ENCODE results near the gene LRRC58. TPM values are rescaled to one million over a fixed set of nuclear protein-coding genes. Genes with fewer than 3 reads are reported as not detected.

The LRRC58 gene
- total RNA-seq, 1 donor from 2014 or later = 21.3 TPM

DNA sequence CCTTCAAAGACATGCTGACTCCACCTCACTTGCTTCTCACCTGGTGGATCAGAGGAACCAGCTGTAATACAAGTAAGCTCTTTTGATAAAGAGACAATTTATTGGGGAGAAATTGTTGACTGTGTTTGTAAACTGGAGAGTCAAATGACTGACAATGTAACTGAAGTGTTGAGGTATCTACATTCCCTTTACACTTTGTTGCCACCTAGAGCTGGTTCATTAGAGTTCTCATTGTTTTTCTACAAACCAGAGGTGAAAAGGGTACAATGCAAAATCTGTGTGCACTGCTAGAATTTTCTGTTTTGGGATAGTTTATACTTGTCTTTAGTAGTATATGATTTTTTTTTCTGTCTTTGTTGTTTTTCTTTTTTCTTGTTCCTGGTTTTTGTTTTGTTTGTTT lies 8.7 kb upstream of the LRRC58 start:
- no peak for DNase-seq (ENCODE audit: low spot score)
- Mint-ChIP-seq H3K36me3 (ENCODE audit: low read depth) (no peaks in the 10 kb centered on the region), H3K9me3 (no peaks in the 10 kb centered on the region), H3K27me3 (ENCODE audit: low read depth) (peaks cover 57% of the 10 kb centered on the region), H3K4me3 (ENCODE audit: low read depth) (no peak overlapping the region), H3K27ac (no peak overlapping the region), H3K4me1 (ENCODE audit: low read depth) (no peaks in the 10 kb centered on the region)
- intact Hi-C loops (cut with micrococcal nuclease) = loop anchor here (2.0 kb wide), 1 partner anchor 113 kb away; no protein-coding TSS in a partner anchor

GRCh38 chr3:120355486-120355885 lies 6.3 kb upstream of the LRRC58 start:
- Mint-ChIP-seq H3K9me3 (no peaks in the 10 kb centered on the region), H3K4me3 (ENCODE audit: low read depth) (no peak overlapping the region), H3K36me3 (ENCODE audit: low read depth) (no peaks in the 10 kb centered on the region), H3K27ac (no peak overlapping the region), H3K4me1 (ENCODE audit: low read depth) (no peaks in the 10 kb centered on the region), H3K27me3 (ENCODE audit: low read depth) (peaks cover 55% of the 10 kb centered on the region)
- DNase-seq (ENCODE audit: low spot score) = no peak
- intact Hi-C loops (cut with micrococcal nuclease) = no loop called here

DNA sequence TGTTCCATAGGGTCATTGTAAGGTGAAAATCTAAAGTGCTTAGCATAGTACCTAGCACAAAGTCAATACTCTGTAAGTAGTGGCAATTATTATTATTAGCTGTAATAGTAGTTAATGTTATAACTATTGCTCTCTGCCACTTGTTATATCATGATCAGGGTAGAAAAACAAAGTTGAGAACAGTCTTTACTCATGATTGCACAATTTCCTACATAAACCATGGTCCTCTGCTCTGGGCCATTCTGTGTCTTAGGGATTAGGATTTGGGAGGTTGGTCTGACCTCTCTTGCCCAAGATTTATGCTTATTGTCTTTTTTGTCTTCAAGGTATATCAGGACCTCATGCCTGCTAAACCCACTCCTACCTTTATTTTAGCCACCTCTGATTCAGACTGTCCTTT lies 4.3 kb upstream of the LRRC58 start:
- Mint-ChIP-seq H3K9me3 (no peaks in the 10 kb centered on the region), H3K27ac (no peak overlapping the region), H3K36me3 (ENCODE audit: low read depth) (no peaks in the 10 kb centered on the region), H3K4me1 (ENCODE audit: low read depth) (peaks cover 5% of the 10 kb centered on the region), H3K4me3 (ENCODE audit: low read depth) (no peak overlapping the region), H3K27me3 (ENCODE audit: low read depth) (peaks cover 59% of the 10 kb centered on the region)
- intact Hi-C loops (cut with micrococcal nuclease) = no loop called here
- DNase-seq (ENCODE audit: low spot score) = no peak

DNA sequence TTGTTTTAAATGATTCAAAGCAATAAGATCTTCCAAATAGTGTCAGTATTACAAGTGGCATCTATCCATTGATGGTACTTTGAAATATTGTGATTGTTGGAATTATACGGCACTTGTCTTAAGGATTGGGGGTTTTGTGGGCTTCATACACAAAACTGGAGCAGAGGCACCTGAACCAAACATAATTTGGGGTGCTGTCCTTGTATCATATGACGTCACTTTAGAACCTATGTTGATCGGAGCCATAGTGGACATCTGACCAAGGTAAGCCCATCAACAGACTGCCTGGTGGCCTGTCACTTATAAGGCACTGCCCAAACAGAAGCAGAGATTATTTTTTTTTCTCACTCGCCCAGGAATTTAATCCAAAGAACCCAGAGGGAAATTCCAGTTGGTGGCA lies 2.9 kb upstream of the LRRC58 start:
- intact Hi-C loops (cut with micrococcal nuclease) = no loop called here
- Mint-ChIP-seq H3K9me3 (no peaks in the 10 kb centered on the region), H3K4me1 (ENCODE audit: low read depth) (peaks cover 13% of the 10 kb centered on the region), H3K36me3 (ENCODE audit: low read depth) (peaks cover 8% of the 10 kb centered on the region), H3K27ac (no peak overlapping the region), H3K4me3 (ENCODE audit: low read depth) (no peak overlapping the region), H3K27me3 (ENCODE audit: low read depth) (peaks cover 53% of the 10 kb centered on the region)
- no peak for DNase-seq (ENCODE audit: low spot score)

DNA sequence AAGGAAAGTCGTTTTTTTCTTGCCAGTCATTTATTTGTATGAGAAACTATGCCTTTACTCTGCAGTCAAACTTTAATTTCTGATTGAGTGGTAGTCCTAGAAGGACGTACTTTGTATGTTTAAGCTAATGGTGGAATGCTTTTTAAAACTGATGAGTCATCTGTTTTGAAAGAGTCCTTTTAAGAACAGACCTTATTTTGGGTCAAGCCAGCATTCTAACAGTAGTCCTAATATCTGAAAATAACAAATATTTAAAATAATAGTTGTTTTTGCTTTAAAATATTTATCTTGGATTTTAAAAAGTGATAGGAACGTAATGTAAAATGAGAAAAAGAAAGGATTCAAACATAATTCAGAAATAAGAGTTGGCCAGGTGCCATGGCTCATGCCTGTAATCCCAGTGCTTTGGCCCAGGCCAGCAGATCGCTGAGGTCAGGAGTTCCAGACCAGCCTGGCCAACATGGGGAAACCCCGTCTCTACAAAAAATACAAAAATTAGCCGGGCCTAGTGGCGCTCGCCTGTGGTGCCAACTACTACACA lies 1.3 kb upstream of the LRRC58 start:
- DNase-seq (ENCODE audit: low spot score) = no peak
- Mint-ChIP-seq H3K36me3 (ENCODE audit: low read depth) (peaks cover 23% of the 10 kb centered on the region), H3K9me3 (no peaks in the 10 kb centered on the region), H3K27ac (no peak overlapping the region), H3K27me3 (ENCODE audit: low read depth) (peaks cover 37% of the 10 kb centered on the region), H3K4me3 (ENCODE audit: low read depth) (peak overlapping the region; percentile 83), H3K4me1 (ENCODE audit: low read depth) (peaks cover 23% of the 10 kb centered on the region)
- intact Hi-C loops (cut with micrococcal nuclease) = no loop called here

DNA sequence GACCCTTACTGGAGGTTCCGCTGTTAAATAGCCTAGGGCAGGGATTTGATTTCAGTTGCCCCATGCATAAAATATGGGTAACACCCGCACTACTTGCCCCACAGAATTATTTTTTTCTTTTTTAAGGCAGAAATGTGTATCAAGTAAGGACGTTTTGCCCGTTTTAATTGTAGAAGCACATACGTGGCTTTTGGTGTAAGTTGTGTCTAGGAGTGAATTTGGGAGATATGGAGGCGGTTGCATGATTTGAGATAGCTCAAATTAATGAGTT lies 636 bp upstream of the LRRC58 start:
- DNase-seq (ENCODE audit: low spot score) = no peak
- Mint-ChIP-seq H3K4me1 (ENCODE audit: low read depth) (peaks cover 30% of the 10 kb centered on the region), H3K27me3 (ENCODE audit: low read depth) (peaks cover 31% of the 10 kb centered on the region), H3K27ac (peak overlapping the region; percentile 67), H3K9me3 (no peaks in the 10 kb centered on the region), H3K36me3 (ENCODE audit: low read depth) (peaks cover 27% of the 10 kb centered on the region), H3K4me3 (ENCODE audit: low read depth) (peak overlapping the region; percentile 83)
- intact Hi-C loops (cut with micrococcal nuclease) = loop anchor here (1.0 to 5.0 kb wide), 5 partner anchors 67 to 457 kb away; no protein-coding TSS in a partner anchor

GRCh38 chr3:120348065-120348990 lies 826 bp downstream of the LRRC58 start:
- Mint-ChIP-seq H3K36me3 (ENCODE audit: low read depth) (peaks cover 39% of the 10 kb centered on the region), H3K27ac (peak overlapping the region; percentile 70), H3K9me3 (no peaks in the 10 kb centered on the region), H3K4me3 (ENCODE audit: low read depth) (peak overlapping the region; percentile 83), H3K4me1 (ENCODE audit: low read depth) (peaks cover 43% of the 10 kb centered on the region), H3K27me3 (ENCODE audit: low read depth) (peaks cover 17% of the 10 kb centered on the region)
- peak; percentile 63 for DNase-seq (ENCODE audit: low spot score)
- intact Hi-C loops (cut with micrococcal nuclease) = loop anchor here (2.0 to 5.0 kb wide), 4 partner anchors 68 to 456 kb away; no protein-coding TSS in a partner anchor

- DNase-seq (ENCODE audit: low spot score) = no peak
- Mint-ChIP-seq H3K27ac (peak overlapping the region; percentile 75), H3K4me3 (ENCODE audit: low read depth) (peak overlapping the region; percentile 31), H3K27me3 (ENCODE audit: low read depth) (no peaks in the 10 kb centered on the region), H3K4me1 (ENCODE audit: low read depth) (peaks cover 42% of the 10 kb centered on the region), H3K9me3 (peaks cover 23% of the 10 kb centered on the region), H3K36me3 (ENCODE audit: low read depth) (peaks cover 71% of the 10 kb centered on the region)
- intact Hi-C loops (cut with micrococcal nuclease) = no loop called here
Measured at GRCh38 chr3:120344349-120344748, 4.8 kb downstream of the LRRC58 start.

- no peak for DNase-seq (ENCODE audit: low spot score)
- Mint-ChIP-seq H3K36me3 (ENCODE audit: low read depth) (peaks cover 78% of the 10 kb centered on the region), H3K4me1 (ENCODE audit: low read depth) (peaks cover 42% of the 10 kb centered on the region), H3K27ac (no peak overlapping the region), H3K4me3 (ENCODE audit: low read depth) (no peak overlapping the region), H3K9me3 (peaks cover 35% of the 10 kb centered on the region), H3K27me3 (ENCODE audit: low read depth) (no peaks in the 10 kb centered on the region)
- intact Hi-C loops (cut with micrococcal nuclease) = no loop called here
Measured at GRCh38 chr3:120341658-120342346, 7.4 kb downstream of the LRRC58 start.

DNA sequence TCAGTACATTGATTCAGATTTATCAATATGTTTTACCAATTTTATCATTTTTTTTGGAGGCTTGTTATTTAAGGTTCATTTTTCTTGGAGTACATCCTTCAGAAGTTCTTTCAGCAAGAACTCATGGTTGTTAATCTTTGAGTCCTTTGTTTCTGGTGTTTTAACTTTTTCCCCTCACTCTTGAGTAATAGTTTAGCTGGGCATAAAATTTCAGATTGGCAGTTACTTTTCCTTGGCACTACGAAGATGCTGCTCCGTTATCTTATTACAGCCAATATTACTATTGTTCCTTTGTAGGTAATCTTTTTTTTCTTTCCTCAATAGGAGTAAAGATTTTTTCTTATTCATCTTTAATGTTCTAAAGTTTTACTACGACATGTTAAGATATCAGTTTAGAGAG lies 9.8 kb downstream of the LRRC58 start:
- DNase-seq (ENCODE audit: low spot score) = no peak
- Mint-ChIP-seq H3K27me3 (ENCODE audit: low read depth) (no peaks in the 10 kb centered on the region), H3K36me3 (ENCODE audit: low read depth) (peaks cover 71% of the 10 kb centered on the region), H3K4me3 (ENCODE audit: low read depth) (no peak overlapping the region), H3K27ac (no peak overlapping the region), H3K9me3 (peaks cover 35% of the 10 kb centered on the region), H3K4me1 (ENCODE audit: low read depth) (peaks cover 26% of the 10 kb centered on the region)
- intact Hi-C loops (cut with micrococcal nuclease) = no loop called here

- Mint-ChIP-seq H3K36me3 (ENCODE audit: low read depth) (peaks cover 70% of the 10 kb centered on the region), H3K9me3 (peaks cover 35% of the 10 kb centered on the region), H3K4me3 (ENCODE audit: low read depth) (no peak overlapping the region), H3K4me1 (ENCODE audit: low read depth) (peaks cover 20% of the 10 kb centered on the region), H3K27ac (no peak overlapping the region), H3K27me3 (ENCODE audit: low read depth) (no peaks in the 10 kb centered on the region)
- DNase-seq (ENCODE audit: low spot score) = no peak
- intact Hi-C loops (cut with micrococcal nuclease) = loop anchor here (1.0 kb wide), 1 partner anchor 258 kb away; the partner anchor contains the start of gene NDUFB4
Measured at GRCh38 chr3:120338517-120338916, 10.6 kb downstream of the LRRC58 start.

- intact Hi-C loops (cut with micrococcal nuclease) = no loop called here
- no peak for DNase-seq (ENCODE audit: low spot score)
- Mint-ChIP-seq H3K4me1 (ENCODE audit: low read depth) (peaks cover 7% of the 10 kb centered on the region), H3K36me3 (ENCODE audit: low read depth) (peaks cover 50% of the 10 kb centered on the region), H3K9me3 (no peaks in the 10 kb centered on the region), H3K27ac (no peak overlapping the region), H3K27me3 (ENCODE audit: low read depth) (no peaks in the 10 kb centered on the region), H3K4me3 (ENCODE audit: low read depth) (no peak overlapping the region)
Measured at GRCh38 chr3:120332646-120333045, 16.5 kb downstream of the LRRC58 start.

DNA sequence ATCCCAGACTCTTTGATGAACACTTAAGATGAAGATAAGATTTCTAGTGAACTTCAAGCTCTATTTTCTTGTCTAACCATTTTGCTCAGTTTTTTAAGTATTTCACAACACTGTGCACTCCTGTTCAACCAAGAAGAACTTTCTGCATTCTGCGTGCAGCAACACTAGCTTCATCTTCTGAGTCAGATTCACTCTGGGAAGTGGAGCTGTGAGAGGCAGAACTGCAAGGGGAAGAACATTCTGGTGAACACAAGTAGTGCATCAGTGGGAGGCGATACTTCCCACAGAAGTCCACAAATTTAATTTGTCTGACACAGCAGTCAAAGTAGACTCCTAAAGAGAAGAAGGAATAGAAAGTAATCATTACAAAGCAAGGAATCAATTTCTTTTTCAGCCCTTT lies 18.1 kb downstream of the LRRC58 start:
- Mint-ChIP-seq H3K27me3 (ENCODE audit: low read depth) (no peaks in the 10 kb centered on the region), H3K4me3 (ENCODE audit: low read depth) (no peak overlapping the region), H3K36me3 (ENCODE audit: low read depth) (peaks cover 45% of the 10 kb centered on the region), H3K27ac (no peak overlapping the region), H3K9me3 (no peaks in the 10 kb centered on the region), H3K4me1 (ENCODE audit: low read depth) (peaks cover 6% of the 10 kb centered on the region)
- DNase-seq (ENCODE audit: low spot score) = no peak
- intact Hi-C loops (cut with micrococcal nuclease) = no loop called here

Data from activated T-helper 2 cell treated with anti-CD3 and anti-CD28 coated beads, Interferon-gamma antibody, Interleukin-2, Interleukin-4, amounts not matched to agents 10 μg/mL and 5 μg/mL and 100 μg/mL, durations not matched to agents 14 hours and 24 hours and 36 hours (primary cell).